ENCODE measurements around the gene NDC1. TPM values are rescaled to one million over a fixed set of nuclear protein-coding genes. Genes with fewer than 3 reads are reported as not detected.

The NDC1 gene
- total and polyA plus RNA-seq, 12 donors = 2.0 to 8.0 (median 5.7) TPM

GRCh38 chr1:53732409-53732808 lies 105.7 kb downstream of the NDC1 start:
- no peaks in the 10 kb centered on the region for H3K36me3 ChIP-seq
- DNase-seq (no peak), ATAC-seq (no peak)
- TF ChIP-seq CTCF (IDR thresholded peaks at IDR 0.05) = no peak
- H3K4me3 ChIP-seq = no peak overlapping the region
- intact Hi-C loops (cut with DNase I) = no loop called here
- WGBS, 2 donors = 50% methylated on average over 3 of the region's 3 CpGs
- peaks cover 0 to under 1% (median 0%) of the 10 kb centered on the region in 9 donors for H3K4me1 ChIP-seq
- no peaks in the 10 kb centered on the region for H3K9me3 ChIP-seq
- peaks cover 0 to 52% (median 17%) of the 10 kb centered on the region in 7 donors for H3K27me3 ChIP-seq
- H3K27ac ChIP-seq = no peak overlapping the region

DNA sequence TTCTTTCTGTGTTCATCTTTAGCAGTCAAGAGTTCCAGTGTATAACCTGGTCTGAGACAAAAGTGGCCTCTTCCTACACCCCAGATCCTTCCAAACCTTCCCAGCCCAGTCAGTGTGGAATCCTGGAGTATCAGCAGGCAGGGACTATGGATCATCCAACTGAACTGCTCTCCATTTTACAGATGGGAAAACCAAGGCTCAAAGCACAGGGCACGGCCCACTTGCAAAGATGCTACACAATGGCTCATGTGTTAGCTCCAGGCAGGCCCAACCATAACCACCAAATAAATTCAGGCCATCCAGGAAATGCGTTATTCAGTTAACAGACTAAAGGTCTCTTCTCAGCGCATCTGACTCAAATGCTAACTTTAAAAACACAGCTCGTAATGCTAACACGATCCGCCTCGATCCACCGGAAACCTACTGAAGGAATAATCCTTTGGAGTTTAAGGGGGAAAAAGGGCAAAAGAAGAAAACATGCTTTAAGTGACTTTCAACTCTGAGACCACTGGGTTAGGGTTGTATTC lies 106.3 kb downstream of the NDC1 start:
- H3K4me1 ChIP-seq = no peaks in the 10 kb centered on the region
- ATAC-seq = no peak
- 88 to 90% methylated on average over 8 of the region's 8 CpGs for WGBS, 2 donors
- H3K9me3 ChIP-seq = no peaks in the 10 kb centered on the region
- no peak overlapping the region for H3K4me3 ChIP-seq
- DNase-seq = no peak
- no peak for TF ChIP-seq CTCF (IDR thresholded peaks at IDR 0.05)
- peaks cover 0 to 46% (median 13%) of the 10 kb centered on the region in 7 donors for H3K27me3 ChIP-seq
- intact Hi-C loops (cut with DNase I) = no loop called here
- H3K27ac ChIP-seq = no peak overlapping the region
- no peaks in the 10 kb centered on the region for H3K36me3 ChIP-seq

DNA sequence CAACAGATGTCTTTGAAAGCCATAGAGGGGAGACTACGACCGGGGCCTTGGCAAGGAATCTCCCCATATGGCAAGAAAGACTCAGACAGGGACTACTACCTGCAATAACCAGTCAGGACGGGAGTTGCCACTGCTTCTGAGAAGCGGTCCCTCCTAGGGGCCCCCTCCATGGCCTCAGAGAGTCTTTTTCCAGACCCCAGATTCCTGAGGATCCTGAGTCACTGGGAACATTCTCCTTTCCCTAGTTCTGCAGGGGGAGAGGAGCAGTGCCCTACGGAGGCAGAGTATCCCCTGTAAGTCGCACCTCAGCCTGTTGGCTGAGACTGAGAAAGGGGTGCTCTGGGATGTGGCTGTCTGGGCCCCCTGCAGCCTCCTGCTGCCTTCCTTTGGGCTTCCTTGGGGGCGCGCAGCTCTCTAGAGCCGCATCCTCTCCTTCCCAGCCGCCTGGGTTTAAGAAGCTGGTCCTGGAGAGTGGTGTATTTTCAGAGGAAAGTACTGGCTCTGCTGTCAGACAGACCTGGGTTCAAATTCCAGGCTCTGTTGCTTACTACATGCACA lies 107.0 kb downstream of the NDC1 start:
- ATAC-seq (no peak), DNase-seq (no peak)
- no peak overlapping the region for H3K27ac ChIP-seq
- H3K36me3 ChIP-seq = no peaks in the 10 kb centered on the region
- WGBS, 2 donors = 89 to 90% methylated on average over 10 of the region's 10 CpGs
- TF ChIP-seq CTCF (IDR thresholded peaks at IDR 0.05) = no peak
- intact Hi-C loops (cut with DNase I) = no loop called here
- H3K27me3 ChIP-seq = peaks cover 0 to 42% (median 6%) of the 10 kb centered on the region in 7 donors
- H3K4me3 ChIP-seq = no peak overlapping the region
- H3K9me3 ChIP-seq = no peaks in the 10 kb centered on the region
- H3K4me1 ChIP-seq = no peaks in the 10 kb centered on the region

DNA sequence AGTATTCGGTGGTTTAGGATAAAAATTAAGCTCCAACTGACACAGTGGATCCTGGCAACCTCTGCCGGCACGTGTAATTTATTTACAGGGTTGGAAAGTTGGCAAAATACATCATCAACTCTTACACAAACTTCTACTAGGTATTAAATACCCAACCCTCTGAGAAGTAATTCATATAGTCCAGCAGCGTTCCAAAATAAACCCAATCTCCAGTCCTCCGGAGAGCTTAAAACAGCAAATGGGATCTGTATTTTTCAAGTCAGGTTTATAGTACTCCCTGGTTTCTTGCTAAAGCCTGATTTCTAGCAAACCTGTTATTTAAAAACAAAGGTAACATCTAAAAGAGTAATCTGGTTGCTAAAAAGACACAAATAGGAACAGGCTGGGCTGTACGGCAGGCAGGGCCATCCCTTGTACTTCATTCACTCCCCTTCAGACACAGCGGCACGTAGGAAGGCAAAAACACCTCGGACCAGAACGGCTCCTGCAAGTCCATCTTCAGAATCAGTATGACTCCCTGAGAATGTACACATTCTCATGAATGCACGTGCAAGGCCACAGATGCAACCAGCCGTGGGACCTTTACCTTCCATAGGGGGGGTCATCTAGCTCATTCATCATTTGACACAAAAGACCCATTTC lies 107.8 kb downstream of the NDC1 start:
- Histone ChIP-seq H3K9me3 (no peaks in the 10 kb centered on the region), H3K27me3 (peaks cover 0 to 34% (median 9%) of the 10 kb centered on the region in 7 donors), H3K4me1 (no peaks in the 10 kb centered on the region), H3K4me3 (no peak overlapping the region), H3K27ac (no peak overlapping the region), H3K36me3 (no peaks in the 10 kb centered on the region)
- DNase-seq (no peak), ATAC-seq (no peak)
- intact Hi-C loops (cut with DNase I) = no loop called here
- WGBS, 2 donors = 90% methylated on average over 12 of the region's 12 CpGs
- TF ChIP-seq CTCF (IDR thresholded peaks at IDR 0.05) = no peak

Data from heart right ventricle (tissue), 16 donors.